B cell (primary cell): Measurements from ENCODE around the gene CSMD2. TPM values are rescaled to one million over a fixed set of nuclear protein-coding genes. Genes with fewer than 3 reads are reported as not detected.

Source experiments
- ATAC-seq: fragments of 200-7000 bp; cut with Tn5 transposase; one replicate; pipeline ENCODE4 v1.10.0; 2021; ENCODE audit warnings: low read depth, mild to moderate bottlenecking, moderate number of reproducible peaks, moderate library complexity
- CTCF ChIA-PET: fragments of 350-600 bp; sonication (Branson Sonifier 250); formaldehyde crosslinking; loops from one replicate; lab custom pipeline; 2021; ENCODE audit warnings: antibody characterized with exemption, inconsistent platforms; lab: Charles Lee
- POLR2A ChIA-PET: fragments of 350-600 bp; sonication (Branson Sonifier 250); formaldehyde crosslinking; loops from one replicate; lab custom pipeline; 2021; ENCODE audit warnings: antibody characterized with exemption; lab: Charles Lee
- DNase-seq: peaks from one replicate; pipeline ENCODE4 v3.0.0; 2013
- H2AFZ ChIP-seq: 2 replicates; pipeline ENCODE4 v1.6.1; 2012; ENCODE audit warnings: mild to moderate bottlenecking, low read depth, low read length; ENCODE audit not compliant: insufficient read depth, poor library complexity, severe bottlenecking
- H3K27ac ChIP-seq, 2 donors: 1 replicate in 1 of 2; 2 replicates in 1 of 2; pipeline ENCODE4 v1.5.1; 2012 to 2013; ENCODE audit warnings: low read length in 2 of 2, mild to moderate bottlenecking in 2 of 2, moderate library complexity in 1 of 2
- H3K27me3 ChIP-seq, 4 experiments: fragments of 200-600 bp in 1 of 4; sonication (generic) in 1 of 4; replicated peaks in 1 of 4; 1 replicate in 2 of 4; 2 replicates in 2 of 4; pipeline versions ENCODE4 v1.6.1 to v1.7.0; 2013 to 2016; ENCODE audit warnings: low read length in 3 of 4, mild to moderate bottlenecking in 2 of 4, mixed read lengths in 1 of 4, moderate library complexity in 1 of 4; ENCODE audit not compliant: insufficient read depth in 4 of 4, control insufficient read depth in 3 of 4; ENCODE audit errors: control extremely low read depth in 1 of 4
- H3K36me3 ChIP-seq, 2 experiments: replicated peaks in 1 of 2; 1 replicate in 1 of 2; 2 replicates in 1 of 2; pipeline versions ENCODE4 v1.6.1 to v1.7.1; 2013; ENCODE audit warnings: low read length in 1 of 2; ENCODE audit not compliant: insufficient read depth in 2 of 2, control insufficient read depth in 1 of 2; ENCODE audit errors: control extremely low read depth in 1 of 2, extremely low read depth in 1 of 2
- H3K4me1 ChIP-seq, 2 donors: fragments of 200-600 bp in 1 of 2; sonication (generic) in 1 of 2; 1 replicate in 1 of 2; 2 replicates in 1 of 2; pipeline versions ENCODE4 v1.5.1 to v1.6.1; 2013 to 2017; ENCODE audit warnings: low read length in 2 of 2; ENCODE audit not compliant: control insufficient read depth in 2 of 2, insufficient read depth in 2 of 2
- H3K4me2 ChIP-seq: replicated peaks from 2 replicates; pipeline ENCODE3; 2012; ENCODE audit warnings: mild to moderate bottlenecking, low read depth, low read length; ENCODE audit not compliant: poor library complexity, severe bottlenecking
- H3K4me3 ChIP-seq, 5 experiments: fragments of 200-600 bp in 1 of 5; sonication (generic) in 1 of 5; 1 replicate in 3 of 5; 2 replicates in 2 of 5; pipeline versions ENCODE4 v1.5.1 to v1.7.0; 2011 to 2016; ENCODE audit warnings: low read length in 4 of 5, mild to moderate bottlenecking in 4 of 5, low read depth in 2 of 5, control low read depth in 1 of 5, moderate library complexity in 1 of 5; ENCODE audit not compliant: insufficient read depth in 1 of 5; ENCODE audit errors: control extremely low read depth in 1 of 5, extremely low read depth in 1 of 5
- H3K79me2 ChIP-seq: fragments of 200-600 bp; sonication (generic); one replicate; pipeline ENCODE4 v1.6.0; 2016; ENCODE audit warnings: low read length; ENCODE audit not compliant: control insufficient read depth, insufficient read depth
- H3K9ac ChIP-seq: fragments of 200-600 bp; sonication (generic); 2 replicates; pipeline ENCODE4 v1.6.1; 2017; ENCODE audit warnings: mild to moderate bottlenecking, low read length, moderate library complexity
- H3K9me3 ChIP-seq, 3 donors: one replicate each; pipeline versions ENCODE4 v1.6.1 to v1.7.1; 2013; ENCODE audit warnings: low read length in 2 of 3; ENCODE audit not compliant: control insufficient read depth in 2 of 3, insufficient read depth in 1 of 3; ENCODE audit errors: control extremely low read depth in 1 of 3
- H4K20me1 ChIP-seq: 2 replicates; pipeline ENCODE4 v1.6.0; 2012; ENCODE audit warnings: mild to moderate bottlenecking, low read length; ENCODE audit not compliant: insufficient read depth, control insufficient read depth, poor library complexity, severe bottlenecking
- H3K27ac Mint-ChIP-seq: one replicate; pipeline ENCODE4 v1.8.0; 2021; ENCODE audit warnings: mixed read lengths
- H3K27me3 Mint-ChIP-seq: one replicate; pipeline ENCODE4 v1.8.0; 2021; ENCODE audit warnings: mixed read lengths
- H3K4me1 Mint-ChIP-seq: one replicate; pipeline ENCODE4 v1.8.0; 2021; ENCODE audit warnings: mixed read lengths
- H3K4me3 Mint-ChIP-seq: one replicate; pipeline ENCODE4 v1.8.0; 2021; ENCODE audit warnings: mixed read lengths
- H3K9me3 Mint-ChIP-seq: one replicate; pipeline ENCODE4 v1.8.0; 2022; ENCODE audit warnings: mixed read lengths; ENCODE audit not compliant: insufficient read depth
- EZH2 ChIP-seq: IDR thresholded peaks from 2 replicates; pipeline ENCODE4 v1.6.1; 2012; ENCODE audit warnings: borderline replicate concordance, low read depth, mild to moderate bottlenecking, moderate library complexity, low read length; ENCODE audit not compliant: insufficient read depth, poor library complexity, severe bottlenecking
- WGBS: methylation state at CpG from one replicate; pipeline ENCODE4 v1.1.5; 2013; ENCODE audit warnings: missing lambda C conversion rate; ENCODE audit not compliant: insufficient coverage; 5-methylcytosine and 5-hydroxymethylcytosine counted together
- intact Hi-C: fragments of 100-400 bp; cut with micrococcal nuclease; formaldehyde crosslinking; loops from one replicate; pipeline ENCODE4 v1.10.0; 2022
- polyA plus RNA-seq: library from polyadenylated mRNA; depleted of rRNA; stranded (reverse); fragments of >200 nt; gene quantifications from 2 replicates; pipeline ENCODE4 v1.2.3, GENCODE V29; 2012
- total RNA-seq, 2 donors: library from RNA; stranded (reverse); fragments of 120-200 nt in 1 of 2; gene quantifications; 1 replicate in 1 of 2; 2 replicates in 1 of 2; pipeline versions ENCODE4 v1.2.3 to v1.2.4, GENCODE V29; 2013 to 2022
- TF ChIP-seq, protein P1 (sequence below): fragments of 200-600 bp; IDR thresholded peaks from one replicate; pipeline ENCODE4 v1.8.0; 2022; ENCODE audit warnings: antibody characterized with exemption, mild to moderate bottlenecking

CSMD2 gene
- total and polyA plus RNA-seq, 2 donors (not counting 1 experiment from before 2014, with no cell fraction given) = not detected

- DNase-seq = no peak
- ChIA-PET CTCF (no interaction called here), POLR2A (no interaction called here)
- no peak overlapping the region for H3K27ac ChIP-seq
- H3K4me3 ChIP-seq = no peak overlapping the region
- Mint-ChIP-seq H3K4me3 (no peak overlapping the region), H3K27ac (no peak overlapping the region), H3K27me3 (peaks cover 12% of the 10 kb centered on the region), H3K4me1 (no peaks in the 10 kb centered on the region), H3K9me3 (no peaks in the 10 kb centered on the region)
- peaks cover 0 to 2% (median 2%) of the 10 kb centered on the region in 3 donors for H3K9me3 ChIP-seq
- ATAC-seq = no peak
- H2AFZ ChIP-seq = no peak overlapping the region
- H3K79me2 ChIP-seq = no peaks in the 10 kb centered on the region
- intact Hi-C loops = no loop called here
- H4K20me1 ChIP-seq = no peaks in the 10 kb centered on the region
- H3K4me1 ChIP-seq = no peaks in the 10 kb centered on the region
- no peaks in the 10 kb centered on the region for H3K27me3 ChIP-seq
- no peak overlapping the region for H3K9ac ChIP-seq
- no peak overlapping the region for H3K4me2 ChIP-seq
- WGBS = no CpG with 5 or more reads among the region's 3 CpGs
- H3K36me3 ChIP-seq = no peaks in the 10 kb centered on the region
- TF ChIP-seq EZH2 = no peak
- TF ChIP-seq, protein P1, sequence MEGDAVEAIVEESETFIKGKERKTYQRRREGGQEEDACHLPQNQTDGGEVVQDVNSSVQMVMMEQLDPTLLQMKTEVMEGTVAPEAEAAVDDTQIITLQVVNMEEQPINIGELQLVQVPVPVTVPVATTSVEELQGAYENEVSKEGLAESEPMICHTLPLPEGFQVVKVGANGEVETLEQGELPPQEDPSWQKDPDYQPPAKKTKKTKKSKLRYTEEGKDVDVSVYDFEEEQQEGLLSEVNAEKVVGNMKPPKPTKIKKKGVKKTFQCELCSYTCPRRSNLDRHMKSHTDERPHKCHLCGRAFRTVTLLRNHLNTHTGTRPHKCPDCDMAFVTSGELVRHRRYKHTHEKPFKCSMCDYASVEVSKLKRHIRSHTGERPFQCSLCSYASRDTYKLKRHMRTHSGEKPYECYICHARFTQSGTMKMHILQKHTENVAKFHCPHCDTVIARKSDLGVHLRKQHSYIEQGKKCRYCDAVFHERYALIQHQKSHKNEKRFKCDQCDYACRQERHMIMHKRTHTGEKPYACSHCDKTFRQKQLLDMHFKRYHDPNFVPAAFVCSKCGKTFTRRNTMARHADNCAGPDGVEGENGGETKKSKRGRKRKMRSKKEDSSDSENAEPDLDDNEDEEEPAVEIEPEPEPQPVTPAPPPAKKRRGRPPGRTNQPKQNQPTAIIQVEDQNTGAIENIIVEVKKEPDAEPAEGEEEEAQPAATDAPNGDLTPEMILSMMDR = no peak
These were observed 114.1 kb downstream of the CSMD2 start for GRCh38 chr1:34050709-34051485.

- Mint-ChIP-seq H3K4me1 (no peaks in the 10 kb centered on the region), H3K27me3 (peaks cover 12% of the 10 kb centered on the region), H3K4me3 (no peak overlapping the region), H3K9me3 (no peaks in the 10 kb centered on the region), H3K27ac (no peak overlapping the region)
- intact Hi-C loops = no loop called here
- POLR2A ChIA-PET = no interaction called here
- CTCF ChIA-PET = no interaction called here
- no peaks in the 10 kb centered on the region for H3K79me2 ChIP-seq
- no peak for ATAC-seq
- peaks cover 0 to 2% (median 2%) of the 10 kb centered on the region in 3 donors for H3K9me3 ChIP-seq
- no CpG with 5 or more reads among the region's 1 CpG for WGBS
- H2AFZ ChIP-seq = no peak overlapping the region
- H3K4me2 ChIP-seq = no peak overlapping the region
- no peak overlapping the region for H3K27ac ChIP-seq
- H3K4me3 ChIP-seq = no peak overlapping the region
- H3K27me3 ChIP-seq = no peaks in the 10 kb centered on the region
- no peak for TF ChIP-seq EZH2
- TF ChIP-seq, protein P1 = no peak
- H4K20me1 ChIP-seq = no peaks in the 10 kb centered on the region
- no peak for DNase-seq
- no peak overlapping the region for H3K9ac ChIP-seq
- no peaks in the 10 kb centered on the region for H3K4me1 ChIP-seq
- no peaks in the 10 kb centered on the region for H3K36me3 ChIP-seq
These were observed 115.0 kb downstream of the CSMD2 start for GRCh38 chr1:34049994-34050393.
